Type B pancreatic cell (in vitro differentiated cells): ENCODE data around the gene GRIK1. TPM values are rescaled to one million over a fixed set of nuclear protein-coding genes. Genes with fewer than 3 reads are reported as not detected.

Source experiments
- DNase-seq: peaks from one replicate; pipeline ENCODE4 v3.0.0; 2021; ENCODE audit warnings: mixed read lengths; ENCODE audit not compliant: unreplicated experiment; ENCODE audit errors: extremely low spot score
- H3K27ac Mint-ChIP-seq: 2 replicates; pipeline ENCODE4 v1.8.0; 2021; ENCODE audit warnings: mild to moderate bottlenecking, mixed read lengths
- H3K27me3 Mint-ChIP-seq: 2 replicates; pipeline ENCODE4 v1.8.0; 2021; ENCODE audit warnings: mixed read lengths
- H3K36me3 Mint-ChIP-seq: 2 replicates; pipeline ENCODE4 v1.8.0; 2021; ENCODE audit warnings: mixed read lengths
- H3K4me1 Mint-ChIP-seq: one replicate; pipeline ENCODE4 v1.8.0; 2021; ENCODE audit warnings: mixed read lengths; ENCODE audit not compliant: unreplicated experiment
- H3K4me3 Mint-ChIP-seq: 2 replicates; pipeline ENCODE4 v1.8.0; 2021; ENCODE audit warnings: mild to moderate bottlenecking, mixed read lengths
- H3K9me3 Mint-ChIP-seq: 2 replicates; pipeline ENCODE4 v1.8.0; 2021; ENCODE audit warnings: mixed read lengths
- total RNA-seq: library from RNA; stranded (reverse); gene quantifications from 2 replicates; pipeline ENCODE4 v1.2.1, GENCODE V29; 2021; ENCODE audit warnings: low replicate concordance
- TF ChIP-seq, protein P1 (sequence below): fragments of 200-600 bp; sonication (generic); conservative IDR thresholded peaks from 2 replicates; pipeline ENCODE4 v1.5.0; 2021; ENCODE audit warnings: antibody characterized with exemption, mild to moderate bottlenecking

The GRIK1 gene
- total RNA-seq, 1 donor from 2014 or later: 6.1 TPM

DNA sequence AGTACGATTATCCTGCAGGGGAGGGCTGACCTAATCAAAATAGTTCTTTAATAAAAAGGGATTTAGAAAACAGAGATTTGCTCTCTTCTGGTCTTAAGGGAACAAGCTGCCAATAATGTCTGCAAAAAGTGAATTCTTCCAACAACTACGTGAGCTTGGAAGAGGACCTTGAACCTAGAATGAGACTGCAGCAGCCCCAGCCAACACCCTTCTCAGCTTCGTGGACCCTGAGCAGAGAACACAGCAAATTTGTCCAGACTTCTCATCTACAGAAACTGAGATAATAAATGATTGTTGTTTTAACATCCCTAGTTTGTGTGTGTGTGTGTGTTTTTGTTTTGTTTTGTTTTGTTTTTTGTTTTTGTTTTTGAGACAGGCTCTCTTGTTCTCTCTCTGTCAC, 309.4 kb downstream of the GRIK1 start:
- Mint-ChIP-seq H3K27me3 (peaks cover 7% of the 10 kb centered on the region), H3K9me3 (no peaks in the 10 kb centered on the region), H3K4me1 (no peaks in the 10 kb centered on the region), H3K4me3 (no peak overlapping the region), H3K36me3 (no peaks in the 10 kb centered on the region), H3K27ac (no peak overlapping the region)
- TF ChIP-seq, protein P1, sequence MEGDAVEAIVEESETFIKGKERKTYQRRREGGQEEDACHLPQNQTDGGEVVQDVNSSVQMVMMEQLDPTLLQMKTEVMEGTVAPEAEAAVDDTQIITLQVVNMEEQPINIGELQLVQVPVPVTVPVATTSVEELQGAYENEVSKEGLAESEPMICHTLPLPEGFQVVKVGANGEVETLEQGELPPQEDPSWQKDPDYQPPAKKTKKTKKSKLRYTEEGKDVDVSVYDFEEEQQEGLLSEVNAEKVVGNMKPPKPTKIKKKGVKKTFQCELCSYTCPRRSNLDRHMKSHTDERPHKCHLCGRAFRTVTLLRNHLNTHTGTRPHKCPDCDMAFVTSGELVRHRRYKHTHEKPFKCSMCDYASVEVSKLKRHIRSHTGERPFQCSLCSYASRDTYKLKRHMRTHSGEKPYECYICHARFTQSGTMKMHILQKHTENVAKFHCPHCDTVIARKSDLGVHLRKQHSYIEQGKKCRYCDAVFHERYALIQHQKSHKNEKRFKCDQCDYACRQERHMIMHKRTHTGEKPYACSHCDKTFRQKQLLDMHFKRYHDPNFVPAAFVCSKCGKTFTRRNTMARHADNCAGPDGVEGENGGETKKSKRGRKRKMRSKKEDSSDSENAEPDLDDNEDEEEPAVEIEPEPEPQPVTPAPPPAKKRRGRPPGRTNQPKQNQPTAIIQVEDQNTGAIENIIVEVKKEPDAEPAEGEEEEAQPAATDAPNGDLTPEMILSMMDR: no peak
- no peak for DNase-seq

DNA sequence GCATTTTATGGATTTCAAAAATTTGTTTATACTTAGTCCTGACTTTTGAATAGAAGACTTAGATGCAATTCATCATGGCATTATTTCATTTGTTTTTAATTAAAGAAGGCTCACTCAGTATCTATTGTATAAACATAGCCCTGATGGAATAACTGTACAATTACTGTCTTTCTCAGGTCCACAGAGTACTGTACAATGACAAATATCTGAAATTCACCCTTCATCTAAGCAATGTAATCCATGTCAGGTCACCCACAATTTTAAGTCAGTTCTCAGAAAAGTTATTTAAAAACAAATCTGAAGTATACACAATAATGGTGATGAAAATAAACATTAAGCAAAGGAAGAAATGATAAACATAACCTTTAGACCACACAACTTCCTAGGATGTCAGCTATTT, 311.9 kb downstream of the GRIK1 start:
- no peaks in the 10 kb centered on the region for H3K9me3 Mint-ChIP-seq
- TF ChIP-seq, protein P1: no peak
- H3K27ac Mint-ChIP-seq: no peak overlapping the region
- no peak overlapping the region for H3K4me3 Mint-ChIP-seq
- DNase-seq: no peak
- H3K36me3 Mint-ChIP-seq: no peaks in the 10 kb centered on the region
- no peaks in the 10 kb centered on the region for H3K27me3 Mint-ChIP-seq
- no peaks in the 10 kb centered on the region for H3K4me1 Mint-ChIP-seq

DNA sequence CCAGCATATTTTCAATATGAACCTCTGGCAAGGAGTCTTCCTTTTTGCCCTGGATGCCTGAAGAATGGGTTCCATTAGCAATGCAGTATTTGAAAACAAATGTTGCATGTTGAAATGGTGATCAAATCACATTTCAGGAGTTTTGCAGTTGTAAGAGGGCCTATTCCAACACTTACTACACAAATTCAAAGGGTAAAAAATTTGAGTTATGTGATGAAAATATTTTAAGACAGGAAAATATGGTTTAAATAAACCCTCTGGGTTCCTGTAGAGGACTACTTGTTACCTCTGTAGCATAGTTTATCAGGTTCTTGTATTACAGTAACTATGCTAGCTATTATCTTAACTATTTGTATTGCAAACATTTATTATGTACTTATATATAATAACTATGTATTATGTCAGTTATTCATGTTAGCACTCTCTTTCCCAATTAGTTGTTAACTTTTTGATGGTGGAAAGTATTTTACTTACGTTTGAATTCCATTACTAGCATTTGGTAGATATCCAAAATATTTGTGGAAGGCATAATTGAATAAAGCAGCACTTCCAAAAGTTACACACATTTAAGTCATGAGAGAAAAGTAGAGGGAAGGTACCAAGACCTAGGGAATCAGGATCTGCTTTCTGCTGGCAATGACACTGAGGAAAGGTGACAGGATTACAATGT, 312.9 kb downstream of the GRIK1 start:
- Mint-ChIP-seq H3K9me3 (no peaks in the 10 kb centered on the region), H3K27me3 (no peaks in the 10 kb centered on the region), H3K27ac (no peak overlapping the region), H3K36me3 (no peaks in the 10 kb centered on the region), H3K4me3 (no peak overlapping the region), H3K4me1 (no peaks in the 10 kb centered on the region)
- DNase-seq: no peak
- TF ChIP-seq, protein P1: no peak

DNA sequence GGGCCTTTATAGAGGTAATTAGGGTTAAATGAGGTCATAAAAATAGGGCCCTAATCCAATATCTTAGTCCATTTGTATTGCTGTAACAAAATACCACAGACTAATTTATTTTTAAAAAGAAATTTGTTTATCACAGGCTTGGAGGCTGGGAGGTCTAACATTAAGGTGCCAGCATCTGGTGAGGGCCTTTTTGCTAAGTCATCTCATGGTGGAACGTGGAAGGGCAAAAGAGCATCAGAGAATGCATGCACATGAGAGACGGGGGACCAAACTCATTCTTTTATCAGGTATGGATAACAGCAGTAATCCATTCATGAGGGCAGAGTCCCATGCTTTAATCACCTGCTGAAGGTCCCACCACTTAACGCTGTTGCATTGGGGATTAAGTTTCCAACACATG, 313.8 kb downstream of the GRIK1 start:
- Mint-ChIP-seq H3K27ac (no peak overlapping the region), H3K9me3 (no peaks in the 10 kb centered on the region), H3K4me3 (no peak overlapping the region)

DNA sequence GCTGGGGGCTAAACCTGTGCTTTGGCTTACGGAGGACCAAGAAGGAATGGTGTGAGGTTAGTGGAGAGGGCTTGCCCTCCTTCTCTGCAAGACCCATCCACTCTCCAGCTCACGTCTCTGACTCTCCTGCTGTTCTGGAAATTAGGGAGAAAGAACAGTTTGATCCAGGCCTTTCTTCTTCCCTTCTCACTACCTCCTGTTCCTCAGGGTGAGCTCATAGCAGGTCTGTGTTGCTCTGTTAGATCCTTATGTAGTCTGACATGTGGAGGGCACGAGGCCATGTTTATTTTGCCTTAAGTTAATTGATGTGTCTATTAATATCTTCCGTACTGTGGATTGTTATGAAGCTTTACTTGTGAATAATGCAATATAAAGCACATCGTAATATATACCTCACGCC, 315.0 kb downstream of the GRIK1 start:
- no peak overlapping the region for H3K27ac Mint-ChIP-seq
- TF ChIP-seq, protein P1: no peak
- H3K36me3 Mint-ChIP-seq: no peaks in the 10 kb centered on the region
- H3K9me3 Mint-ChIP-seq: no peaks in the 10 kb centered on the region
- H3K27me3 Mint-ChIP-seq: no peaks in the 10 kb centered on the region
- no peak overlapping the region for H3K4me3 Mint-ChIP-seq
- no peak for DNase-seq
- no peaks in the 10 kb centered on the region for H3K4me1 Mint-ChIP-seq

More for the DNA sequence above, 313.8 kb downstream of the GRIK1 start:
- no peak for DNase-seq
- Mint-ChIP-seq H3K4me1 (no peaks in the 10 kb centered on the region), H3K36me3 (no peaks in the 10 kb centered on the region), H3K27me3 (no peaks in the 10 kb centered on the region)
- TF ChIP-seq, protein P1: no peak
